GM12875 (cell line): Measurements from ENCODE around the gene SLC22A16.

ENCODE experiments used
- H3K4me3 ChIP-seq: one replicate; pipeline ENCODE4 v1.5.1; 2011; ENCODE audit warnings: low read depth, low read length, control low read depth
- CTCF ChIP-seq: IDR thresholded peaks from 2 replicates; pipeline ENCODE4 v1.5.1; 2011; ENCODE audit warnings: low read depth, mild to moderate bottlenecking, control low read depth, inconsistent platforms, low read length, moderate library complexity, borderline replicate concordance; ENCODE audit not compliant: insufficient read depth

Gene SLC22A16

DNA sequence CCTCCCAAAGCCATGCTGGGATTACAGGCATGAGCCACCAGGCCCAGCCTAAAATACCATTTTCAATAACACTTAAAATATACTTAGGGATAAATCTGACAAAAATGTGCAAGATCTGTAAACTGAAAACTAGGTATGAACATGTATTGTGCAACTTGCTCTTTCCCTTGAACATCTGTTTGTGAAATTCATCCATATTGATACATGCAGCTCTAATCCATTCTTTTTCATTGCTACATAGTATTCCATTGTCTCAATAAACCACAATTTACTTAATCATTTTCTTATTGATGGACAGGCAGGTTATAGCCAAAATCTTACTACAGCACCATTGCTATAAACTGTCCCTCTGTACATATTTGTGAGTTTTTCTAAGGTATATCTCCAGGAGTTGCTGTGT, 4.7 kb upstream of the SLC22A16 start:
- H3K4me3 ChIP-seq, result no peak overlapping the region
- no peak for TF ChIP-seq CTCF

- TF ChIP-seq CTCF, result no peak
- H3K4me3 ChIP-seq, result no peak overlapping the region
Measured at GRCh38 chr6:110475066-110475653, 1.3 kb downstream of the SLC22A16 start.

- no peak overlapping the region for H3K4me3 ChIP-seq
- TF ChIP-seq CTCF, result no peak
Measured at GRCh38 chr6:110474500-110474899, 1.9 kb downstream of the SLC22A16 start.

GRCh38 chr6:110472739-110473138, 3.7 kb downstream of the SLC22A16 start:
- TF ChIP-seq CTCF, result no peak
- H3K4me3 ChIP-seq, result no peak overlapping the region

DNA sequence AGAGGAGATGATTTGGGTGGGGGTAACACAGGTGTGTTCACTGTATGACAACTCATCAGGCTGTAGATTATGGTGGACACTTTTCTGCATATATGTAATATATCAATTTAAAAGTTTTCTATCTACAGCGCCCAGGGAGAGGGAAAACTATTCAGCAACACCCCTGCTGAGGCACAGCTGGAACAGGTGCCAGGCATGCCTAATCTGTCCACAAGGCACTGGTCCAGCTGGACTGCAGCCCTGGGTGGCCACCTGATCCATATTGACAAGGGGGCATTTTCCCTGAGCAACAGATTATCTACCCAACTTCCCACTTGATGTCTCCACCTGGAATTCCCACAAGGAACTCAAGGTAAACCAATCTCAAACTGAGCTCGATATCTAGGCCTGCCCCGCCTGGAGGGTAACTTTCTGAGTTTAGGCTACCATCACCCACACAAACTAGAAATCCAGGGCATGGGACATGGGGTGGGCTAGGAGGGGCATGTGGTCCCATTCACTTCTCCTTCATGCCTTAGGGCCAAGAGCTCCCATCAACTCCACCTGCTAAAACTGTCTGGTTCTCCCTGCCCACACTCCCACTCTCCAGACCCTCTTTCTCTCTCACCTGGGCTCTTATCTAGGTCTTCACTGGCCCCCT, 4.6 kb downstream of the SLC22A16 start:
- no peak for TF ChIP-seq CTCF

GRCh38 chr6:110468731-110469130, 7.7 kb downstream of the SLC22A16 start:
- no peak overlapping the region for H3K4me3 ChIP-seq

More for the DNA sequence above, 4.6 kb downstream of the SLC22A16 start:
- no peak overlapping the region for H3K4me3 ChIP-seq

More at GRCh38 chr6:110468731-110469130, 7.7 kb downstream of the SLC22A16 start:
- TF ChIP-seq CTCF, result no peak
